ENCODE data around the gene FLT4.

Gene FLT4

DNA sequence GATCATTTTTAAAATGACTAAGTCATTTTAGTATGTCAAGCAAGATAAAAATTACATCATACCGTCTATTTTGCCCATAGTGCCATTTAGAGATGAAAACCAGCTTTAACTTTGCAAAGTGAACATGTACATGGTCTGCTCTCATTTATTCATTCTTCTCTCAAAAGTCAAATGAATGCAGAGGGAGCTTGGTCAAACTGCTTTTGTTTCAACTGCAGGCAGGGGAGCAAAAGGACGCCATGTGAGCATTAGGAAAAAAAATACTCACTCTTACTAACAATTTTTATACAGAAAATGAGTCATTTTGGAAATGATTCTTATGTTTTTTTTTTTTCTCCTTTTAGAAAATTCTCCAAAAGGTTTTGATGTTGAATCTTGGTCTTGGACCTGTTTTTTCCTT lies 73.8 kb downstream of the FLT4 start:
- H3K4me3 ChIP-seq (replicated peaks; ENCODE audit: low read depth, low read length) = no peak overlapping the region
- no peak for TF ChIP-seq CTCF (IDR thresholded peaks at IDR 0.05; ENCODE audit: low read length, missing control alignments)
- peak; percentile 33 for DNase-seq (ENCODE audit: low read depth)

- H3K4me3 ChIP-seq (replicated peaks; ENCODE audit: low read depth, low read length) = no peak overlapping the region
- TF ChIP-seq CTCF (IDR thresholded peaks at IDR 0.05; ENCODE audit: low read length, missing control alignments) = no peak
- no peak for DNase-seq (ENCODE audit: low read depth)
Observed at GRCh38 chr5:180568914-180569313, 80.5 kb downstream of the FLT4 start.

- H3K4me3 ChIP-seq (replicated peaks; ENCODE audit: low read depth, low read length) = no peak overlapping the region
- no peak for TF ChIP-seq CTCF (IDR thresholded peaks at IDR 0.05; ENCODE audit: low read length, missing control alignments)
- DNase-seq (ENCODE audit: low read depth) = no peak
Observed at GRCh38 chr5:180563994-180564393, 85.4 kb downstream of the FLT4 start.

DNA sequence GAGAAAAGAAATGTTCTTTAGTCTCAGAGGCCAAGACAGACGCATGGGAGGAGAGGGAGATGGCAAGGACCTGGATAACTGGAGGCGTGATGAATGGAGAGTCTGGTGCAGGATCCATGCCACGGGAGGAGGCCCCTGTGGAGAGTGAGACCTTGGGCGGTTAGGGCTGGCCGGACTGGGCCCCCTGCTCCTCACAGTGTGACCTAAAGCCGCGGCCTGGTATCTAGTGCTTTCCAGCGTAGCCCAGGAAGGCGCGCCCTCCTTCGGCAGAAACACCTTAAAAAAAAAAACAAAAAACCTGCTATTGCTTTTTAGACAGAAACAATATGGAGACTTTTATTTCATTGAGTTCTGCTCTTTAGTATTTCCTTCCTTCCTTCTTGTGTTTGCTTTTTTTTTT lies 91.2 kb downstream of the FLT4 start:
- H3K4me3 ChIP-seq (replicated peaks; ENCODE audit: low read depth, low read length) = no peak overlapping the region
- TF ChIP-seq CTCF (IDR thresholded peaks at IDR 0.05; ENCODE audit: low read length, missing control alignments) = no peak
- DNase-seq (ENCODE audit: low read depth) = no peak

DNA sequence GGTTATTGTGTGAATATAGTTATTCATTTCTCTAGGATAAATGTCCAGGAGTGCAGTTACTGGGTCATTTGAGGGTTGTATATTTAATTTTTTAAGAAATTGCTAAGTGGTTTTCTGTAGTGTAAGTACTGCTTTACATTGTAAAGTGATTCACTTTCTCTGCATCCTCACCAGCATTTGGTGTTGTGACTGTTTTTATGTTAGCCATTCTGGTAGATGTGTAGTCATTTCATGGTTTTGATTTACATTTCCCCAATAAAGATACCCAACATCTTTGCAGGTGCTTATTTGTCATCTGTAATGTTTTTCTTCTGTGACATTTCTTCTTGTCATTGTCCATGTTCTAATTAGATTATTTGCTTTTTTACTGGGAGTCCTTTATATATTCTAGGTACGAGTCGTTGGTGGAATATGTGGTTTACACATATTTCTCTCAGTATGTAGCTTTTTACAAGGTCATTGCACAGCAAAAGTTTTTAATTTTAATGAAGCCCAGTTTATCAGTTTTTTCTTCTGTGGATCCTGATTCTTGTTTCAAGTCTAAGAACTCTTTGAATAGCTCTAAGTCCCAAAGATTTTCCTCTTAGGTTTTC lies 92.1 kb downstream of the FLT4 start:
- no peak overlapping the region for H3K4me3 ChIP-seq (replicated peaks; ENCODE audit: low read depth, low read length)
- no peak for DNase-seq (ENCODE audit: low read depth)
- TF ChIP-seq CTCF (IDR thresholded peaks at IDR 0.05; ENCODE audit: low read length, missing control alignments) = no peak

DNA sequence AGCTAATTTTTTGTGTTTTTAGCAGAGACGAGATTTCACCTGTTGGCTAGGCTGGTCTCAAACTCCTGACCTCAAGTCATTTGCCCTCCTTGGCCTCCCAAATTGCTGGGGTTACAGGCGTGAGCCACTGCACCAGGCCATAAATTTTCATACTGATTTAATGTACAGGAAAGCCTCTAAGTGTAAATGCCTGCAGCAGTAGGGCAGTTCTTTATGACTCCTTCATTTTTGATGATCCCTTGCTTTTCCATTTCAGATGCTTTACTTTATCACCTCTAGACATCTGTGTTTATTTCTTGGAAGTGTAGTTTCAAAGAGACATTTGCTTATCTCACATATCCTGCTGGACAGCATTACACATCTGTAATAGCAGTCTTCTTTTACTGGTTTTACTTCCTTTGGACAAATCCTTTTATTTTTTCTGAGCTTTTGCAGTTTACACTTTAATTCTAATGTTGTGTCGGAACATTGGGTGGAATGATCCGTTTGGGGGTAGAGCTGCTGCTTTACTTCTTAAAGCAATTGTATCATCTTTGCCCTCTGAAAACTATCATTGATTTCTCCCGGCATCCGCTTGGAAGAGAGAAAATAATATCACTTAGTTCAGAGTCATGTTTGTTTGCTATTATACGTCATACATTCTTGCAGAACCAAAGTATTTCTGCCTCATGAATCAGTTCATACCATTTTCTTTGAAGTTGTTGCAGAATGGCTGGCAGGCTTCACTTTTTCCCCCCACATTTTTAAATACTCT lies 94.1 kb downstream of the FLT4 start:
- DNase-seq (ENCODE audit: low read depth) = peak; percentile 8
- no peak overlapping the region for H3K4me3 ChIP-seq (replicated peaks; ENCODE audit: low read depth, low read length)
- TF ChIP-seq CTCF (IDR thresholded peaks at IDR 0.05; ENCODE audit: low read length, missing control alignments) = no peak

- no peak for DNase-seq (ENCODE audit: low read depth)
- TF ChIP-seq CTCF (IDR thresholded peaks at IDR 0.05; ENCODE audit: low read length, missing control alignments) = no peak
- no peak overlapping the region for H3K4me3 ChIP-seq (replicated peaks; ENCODE audit: low read depth, low read length)
Observed at GRCh38 chr5:180553530-180553929, 95.9 kb downstream of the FLT4 start.

All from fibroblast of pulmonary artery (primary cell).